Epithelial cell of proximal tubule (primary cell): ENCODE results near the gene SLC1A2. TPM values are rescaled to one million over a fixed set of nuclear protein-coding genes. Genes with fewer than 3 reads are reported as not detected.

Source experiments
- DNase-seq: peaks from one replicate; pipeline ENCODE4 v3.0.0-alpha.2; 2011; ENCODE audit warnings: low read depth
- H3K4me3 ChIP-seq: 2 replicates; pipeline ENCODE4 v1.5.1; 2011; ENCODE audit warnings: low read depth, mild to moderate bottlenecking, low read length
- total RNA-seq: library from RNA; depleted of rRNA; stranded (reverse); fragments of >200 nt; gene quantifications from 2 replicates; pipeline ENCODE4 v1.2.3, GENCODE V29; 2015
- TF ChIP-seq, protein P1 (sequence below): conservative IDR thresholded peaks from 2 replicates; pipeline ENCODE4 v1.5.1; 2012; ENCODE audit warnings: low read depth, mild to moderate bottlenecking, low read length

Gene SLC1A2
- total RNA-seq, 1 donor from 2014 or later, result not detected

DNA sequence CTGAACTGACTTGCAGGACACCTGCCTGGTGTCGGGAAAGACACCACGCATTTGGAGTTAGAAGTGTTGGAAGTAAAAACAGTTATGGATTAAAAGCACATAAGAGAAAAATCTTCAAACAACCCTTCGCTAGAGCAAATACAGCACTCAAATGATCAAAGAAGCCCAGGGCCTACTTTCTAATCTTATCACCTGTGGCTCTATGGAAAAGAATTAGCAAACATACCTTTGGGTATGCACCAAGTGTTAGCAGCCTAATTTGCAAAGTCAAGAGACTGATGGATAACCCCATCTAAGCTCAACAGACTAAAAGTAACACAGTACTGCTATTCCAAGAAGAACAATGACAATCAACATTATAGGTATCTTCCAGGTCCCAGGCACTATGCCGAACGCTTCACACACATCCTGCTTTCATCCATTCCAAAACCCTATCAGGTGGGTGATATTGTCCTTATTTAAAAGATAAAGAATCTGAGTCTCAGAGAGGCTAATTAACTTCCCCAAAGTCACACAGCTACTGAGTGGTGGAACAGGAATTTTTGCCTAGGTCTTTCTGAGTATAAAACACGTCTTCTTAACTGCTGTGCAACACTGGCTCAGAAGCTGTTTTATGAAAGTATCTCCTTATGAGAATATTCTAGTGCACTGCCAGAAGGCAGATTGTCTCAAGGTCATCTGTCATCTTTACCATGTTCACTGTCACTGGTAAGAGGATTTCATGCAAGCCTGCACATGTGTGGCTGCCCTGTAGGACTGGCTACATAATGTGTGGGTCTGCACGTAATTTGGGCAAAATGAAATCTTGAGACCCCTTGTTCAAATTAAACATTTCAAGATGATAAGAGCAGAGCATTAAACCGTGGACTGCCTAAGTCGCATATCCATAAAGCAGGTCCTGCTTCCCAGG is 16.4 kb downstream of the SLC1A2 start:
- TF ChIP-seq, protein P1, sequence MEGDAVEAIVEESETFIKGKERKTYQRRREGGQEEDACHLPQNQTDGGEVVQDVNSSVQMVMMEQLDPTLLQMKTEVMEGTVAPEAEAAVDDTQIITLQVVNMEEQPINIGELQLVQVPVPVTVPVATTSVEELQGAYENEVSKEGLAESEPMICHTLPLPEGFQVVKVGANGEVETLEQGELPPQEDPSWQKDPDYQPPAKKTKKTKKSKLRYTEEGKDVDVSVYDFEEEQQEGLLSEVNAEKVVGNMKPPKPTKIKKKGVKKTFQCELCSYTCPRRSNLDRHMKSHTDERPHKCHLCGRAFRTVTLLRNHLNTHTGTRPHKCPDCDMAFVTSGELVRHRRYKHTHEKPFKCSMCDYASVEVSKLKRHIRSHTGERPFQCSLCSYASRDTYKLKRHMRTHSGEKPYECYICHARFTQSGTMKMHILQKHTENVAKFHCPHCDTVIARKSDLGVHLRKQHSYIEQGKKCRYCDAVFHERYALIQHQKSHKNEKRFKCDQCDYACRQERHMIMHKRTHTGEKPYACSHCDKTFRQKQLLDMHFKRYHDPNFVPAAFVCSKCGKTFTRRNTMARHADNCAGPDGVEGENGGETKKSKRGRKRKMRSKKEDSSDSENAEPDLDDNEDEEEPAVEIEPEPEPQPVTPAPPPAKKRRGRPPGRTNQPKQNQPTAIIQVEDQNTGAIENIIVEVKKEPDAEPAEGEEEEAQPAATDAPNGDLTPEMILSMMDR, result no peak
- no peak overlapping the region for H3K4me3 ChIP-seq
- DNase-seq, result no peak

DNA sequence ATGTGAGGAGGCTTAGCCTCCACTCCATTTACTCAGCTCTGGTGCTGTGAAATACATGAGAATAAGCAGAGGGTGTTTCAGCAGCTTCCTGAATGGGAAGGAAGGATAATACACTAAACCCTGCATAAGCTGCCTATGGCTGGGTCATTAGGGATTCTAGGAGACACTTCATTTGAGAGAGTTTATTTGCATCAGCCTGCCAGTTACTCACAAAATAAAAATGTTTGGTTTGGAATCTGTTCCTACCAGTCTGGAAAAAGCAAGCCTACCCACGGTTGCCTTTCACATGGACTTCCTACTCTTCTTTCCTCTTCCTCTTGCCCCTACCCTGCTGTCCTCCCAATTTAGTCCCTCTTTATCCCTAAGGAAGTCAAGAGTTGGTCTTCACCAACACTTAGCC is 20.5 kb downstream of the SLC1A2 start:
- TF ChIP-seq, protein P1, result no peak
- no peak overlapping the region for H3K4me3 ChIP-seq
- no peak for DNase-seq

DNA sequence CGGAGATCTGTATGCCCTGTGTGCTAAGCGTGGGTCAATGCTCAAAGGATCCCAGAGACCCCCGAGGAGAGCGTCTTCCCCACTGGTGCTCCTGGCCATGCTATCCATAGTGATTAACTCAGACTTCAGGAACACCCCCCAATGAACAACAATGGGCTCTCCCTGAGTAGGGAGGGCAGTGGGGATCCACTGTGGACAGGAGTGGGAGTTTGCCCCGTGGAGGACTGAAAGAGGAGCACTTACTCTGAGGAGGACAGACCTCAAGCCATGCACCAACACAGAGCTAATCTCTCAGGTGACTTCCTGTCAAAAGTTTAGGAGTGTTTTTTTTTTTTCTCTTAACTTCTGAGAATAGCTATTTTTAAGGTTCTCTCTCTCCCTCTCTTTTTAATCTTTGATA is 24.4 kb downstream of the SLC1A2 start:
- H3K4me3 ChIP-seq, result no peak overlapping the region
- TF ChIP-seq, protein P1, result no peak
- no peak for DNase-seq

DNA sequence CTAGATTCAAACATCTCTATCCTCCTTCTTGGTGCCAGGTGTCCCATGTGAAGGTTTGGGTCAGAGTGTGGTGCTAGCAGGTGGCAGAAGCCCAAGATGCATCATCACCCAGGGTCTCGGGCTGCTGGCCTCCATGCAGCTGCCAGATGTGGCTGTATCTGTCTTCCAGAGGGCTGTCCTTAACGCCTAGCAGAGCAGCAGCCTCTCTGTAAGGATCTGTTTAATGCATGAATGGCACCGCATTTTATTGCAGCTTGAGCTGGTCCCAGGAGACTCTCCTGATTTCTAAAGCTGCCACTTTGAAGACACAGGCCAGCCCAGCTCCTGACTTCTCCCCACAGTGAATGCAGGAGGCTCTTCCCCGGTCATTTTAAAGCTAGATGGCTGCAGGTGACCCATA is 26.3 kb downstream of the SLC1A2 start:
- H3K4me3 ChIP-seq, result no peak overlapping the region
- TF ChIP-seq, protein P1, result no peak
- no peak for DNase-seq

DNA sequence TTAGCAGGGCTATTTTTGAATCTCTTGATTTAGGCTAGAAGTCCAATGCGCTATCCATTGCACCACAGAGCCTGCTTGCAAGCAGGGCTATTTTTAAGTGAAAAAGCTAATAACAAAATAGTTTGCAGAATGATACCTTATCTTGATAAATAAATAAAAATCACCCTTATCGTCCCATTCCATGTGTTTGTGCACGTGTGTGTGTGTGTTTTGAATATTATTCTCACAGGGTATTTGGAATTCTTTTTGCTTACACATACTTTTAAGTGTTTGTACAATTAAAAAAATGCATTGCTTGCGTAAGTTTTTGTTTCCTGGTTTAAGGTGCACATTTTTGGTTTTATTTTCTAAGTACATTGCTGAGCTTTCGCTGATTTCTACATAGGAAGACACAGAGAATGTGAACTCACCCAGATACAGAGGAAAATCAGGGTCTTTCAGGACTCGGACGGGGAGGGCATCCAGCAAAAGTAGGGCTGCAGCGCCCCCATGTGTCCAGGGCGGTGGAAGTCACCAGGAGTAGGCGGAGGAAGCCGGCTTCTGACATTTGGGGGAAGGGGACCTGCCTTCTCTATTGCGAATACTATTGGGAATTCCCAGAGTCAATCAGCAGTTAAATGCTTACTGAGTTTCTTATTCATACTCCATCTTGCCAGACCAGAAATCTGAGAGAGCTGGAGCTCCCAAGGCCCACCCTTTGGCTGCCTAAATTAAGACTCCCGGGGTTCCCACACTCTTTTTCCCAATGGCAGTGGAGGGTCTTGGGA is 27.3 kb downstream of the SLC1A2 start:
- TF ChIP-seq, protein P1, result peak; percentile 92
- DNase-seq, result no peak
- no peak overlapping the region for H3K4me3 ChIP-seq

DNA sequence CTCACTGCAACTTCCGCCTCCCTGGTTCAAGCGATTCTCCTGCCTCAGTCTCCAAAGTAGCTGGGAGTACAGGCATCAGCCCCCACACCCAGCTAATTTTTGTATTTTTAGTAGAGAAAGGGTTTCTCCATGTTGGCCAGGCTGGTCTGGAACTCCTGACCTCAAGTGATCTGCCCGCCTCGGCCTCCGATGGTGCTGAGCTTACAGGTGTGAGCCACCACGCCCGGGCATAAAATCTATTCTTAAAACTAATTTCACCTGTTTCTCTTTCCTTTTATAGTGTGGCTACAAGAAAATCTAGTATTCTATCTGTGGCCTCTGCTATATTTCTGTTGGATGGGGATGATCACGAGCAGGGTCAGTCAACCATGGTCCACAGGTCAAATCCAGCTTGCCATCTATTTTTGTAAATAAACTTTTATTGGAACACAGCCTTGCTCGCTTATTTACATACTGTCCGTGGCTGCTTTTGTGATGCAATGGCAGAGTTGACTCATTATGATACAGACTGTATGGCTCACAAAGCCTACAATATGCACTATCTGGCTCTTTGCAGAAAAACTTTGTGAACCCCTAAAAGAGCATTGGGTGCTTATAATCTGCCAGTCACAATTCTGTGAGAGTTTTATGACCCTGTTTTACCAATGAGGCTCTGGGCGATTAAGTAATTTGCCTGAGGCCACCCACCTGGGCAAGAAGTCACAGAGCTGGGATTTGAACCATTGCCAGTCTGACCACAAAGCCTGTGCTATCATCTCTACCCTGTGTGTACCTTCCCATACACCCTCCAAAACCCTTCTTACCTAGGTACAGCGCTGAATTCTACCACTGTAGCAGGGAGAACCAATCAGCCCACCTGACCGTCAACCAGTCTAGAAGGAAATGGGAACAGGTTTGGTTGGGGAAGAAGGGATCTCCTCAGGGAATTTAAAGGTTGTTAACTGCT is 28.3 kb downstream of the SLC1A2 start:
- no peak overlapping the region for H3K4me3 ChIP-seq
- TF ChIP-seq, protein P1, result no peak
- DNase-seq, result no peak
